ENCODE data around the gene TRIM24. TPM values are rescaled to one million over a fixed set of nuclear protein-coding genes. Genes with fewer than 3 reads are reported as not detected.

Gene TRIM24
- total RNA-seq, 1 donor from 2014 or later = 23.9 TPM

DNA sequence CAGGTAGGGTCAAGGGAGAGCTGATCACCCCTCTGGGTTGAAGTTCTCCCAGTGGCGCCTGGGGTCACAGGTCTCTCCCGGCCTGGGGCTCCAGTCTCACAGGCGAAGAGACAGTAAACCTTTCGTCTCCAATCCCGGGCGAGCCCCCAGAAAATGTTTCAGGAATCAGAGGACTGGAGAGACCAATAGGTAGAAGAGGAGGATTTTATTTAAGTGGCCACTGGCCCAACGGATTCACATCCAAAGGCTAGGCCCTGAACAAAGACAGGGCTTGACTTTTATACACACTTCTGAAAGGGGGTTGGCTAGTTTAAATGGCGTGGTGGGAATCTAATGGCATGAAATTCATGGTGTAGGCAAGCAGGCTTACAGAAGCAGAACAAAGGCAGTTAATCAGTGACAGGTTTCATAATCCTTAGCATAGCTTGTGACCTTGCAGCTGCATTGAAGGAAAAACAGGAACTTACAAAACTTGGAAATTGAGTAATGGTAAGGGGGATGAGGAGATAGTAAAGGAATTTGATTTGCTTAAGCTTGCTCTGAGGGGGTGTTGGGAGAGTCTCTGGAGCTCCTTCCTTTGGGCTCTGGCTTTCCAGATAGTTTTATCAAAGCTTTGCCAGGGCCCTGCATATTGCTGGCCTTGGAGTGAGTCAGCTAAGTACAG, 105.5 kb downstream of the TRIM24 start:
- Histone ChIP-seq H3K36me3 (peaks cover 59% of the 10 kb centered on the region), H3K27ac (no peak overlapping the region)

DNA sequence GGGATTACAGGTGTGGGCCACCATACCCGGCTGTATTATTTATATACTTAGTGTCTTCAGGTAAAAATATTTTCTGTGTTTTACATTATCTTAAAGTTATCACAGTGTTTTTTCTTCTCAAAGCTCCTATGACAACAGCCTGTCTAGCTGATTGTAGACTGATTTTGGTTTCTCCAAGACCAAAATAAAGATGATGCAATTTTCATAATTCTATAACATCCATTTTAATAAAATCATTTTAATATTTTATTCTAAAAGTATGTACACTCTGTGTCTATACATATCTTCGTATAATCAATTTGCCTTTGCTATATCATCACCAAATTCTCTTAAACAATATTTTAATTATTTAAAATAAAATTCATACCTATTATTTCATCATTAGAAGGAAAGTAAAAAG, 108.6 kb downstream of the TRIM24 start:
- TF ChIP-seq, protein P1, sequence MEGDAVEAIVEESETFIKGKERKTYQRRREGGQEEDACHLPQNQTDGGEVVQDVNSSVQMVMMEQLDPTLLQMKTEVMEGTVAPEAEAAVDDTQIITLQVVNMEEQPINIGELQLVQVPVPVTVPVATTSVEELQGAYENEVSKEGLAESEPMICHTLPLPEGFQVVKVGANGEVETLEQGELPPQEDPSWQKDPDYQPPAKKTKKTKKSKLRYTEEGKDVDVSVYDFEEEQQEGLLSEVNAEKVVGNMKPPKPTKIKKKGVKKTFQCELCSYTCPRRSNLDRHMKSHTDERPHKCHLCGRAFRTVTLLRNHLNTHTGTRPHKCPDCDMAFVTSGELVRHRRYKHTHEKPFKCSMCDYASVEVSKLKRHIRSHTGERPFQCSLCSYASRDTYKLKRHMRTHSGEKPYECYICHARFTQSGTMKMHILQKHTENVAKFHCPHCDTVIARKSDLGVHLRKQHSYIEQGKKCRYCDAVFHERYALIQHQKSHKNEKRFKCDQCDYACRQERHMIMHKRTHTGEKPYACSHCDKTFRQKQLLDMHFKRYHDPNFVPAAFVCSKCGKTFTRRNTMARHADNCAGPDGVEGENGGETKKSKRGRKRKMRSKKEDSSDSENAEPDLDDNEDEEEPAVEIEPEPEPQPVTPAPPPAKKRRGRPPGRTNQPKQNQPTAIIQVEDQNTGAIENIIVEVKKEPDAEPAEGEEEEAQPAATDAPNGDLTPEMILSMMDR (IDR thresholded peaks at IDR 0.05) = no peak
- ATAC-seq (no peak), DNase-seq (no peak)
- Histone ChIP-seq H3K4me1 (no peaks in the 10 kb centered on the region), H3K27ac (no peak overlapping the region), H3K27me3 (no peaks in the 10 kb centered on the region), H3K9me3 (peaks cover 15% of the 10 kb centered on the region), H3K36me3 (peaks cover 67% of the 10 kb centered on the region), H3K4me3 (no peak overlapping the region)
- intact Hi-C loops (cut with DNase I) = no loop called here

More for the DNA sequence above, 105.5 kb downstream of the TRIM24 start:
- ATAC-seq (peak; percentile 60), DNase-seq (no peak)
- TF ChIP-seq, protein P1 (IDR thresholded peaks at IDR 0.05) = no peak
- H3K4me3 ChIP-seq = no peak overlapping the region
- H3K27me3 ChIP-seq = no peaks in the 10 kb centered on the region
- no peaks in the 10 kb centered on the region for H3K4me1 ChIP-seq
- peaks cover 15% of the 10 kb centered on the region for H3K9me3 ChIP-seq
- intact Hi-C loops (cut with DNase I) = no loop called here

DNA sequence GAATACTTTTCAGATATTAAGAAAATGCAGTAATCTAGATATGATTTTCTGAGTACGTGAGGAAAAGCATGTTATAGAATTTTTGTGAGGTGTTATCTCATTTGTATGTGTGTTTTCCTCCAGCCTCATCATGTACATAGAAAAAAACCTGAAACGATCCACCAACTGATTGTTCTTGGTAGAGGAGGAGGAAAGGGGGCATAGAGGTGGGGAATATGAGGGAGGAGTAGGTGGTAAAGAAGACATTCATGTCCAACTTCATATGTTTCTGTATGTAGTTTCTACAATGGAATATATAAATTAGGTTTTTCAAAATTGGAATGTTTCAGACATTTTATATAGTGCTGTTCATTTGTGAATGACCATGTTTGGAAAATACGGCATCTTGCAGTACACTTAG, 109.4 kb downstream of the TRIM24 start:
- Histone ChIP-seq H3K4me3 (no peak overlapping the region), H3K27me3 (no peaks in the 10 kb centered on the region), H3K9me3 (peaks cover 15% of the 10 kb centered on the region), H3K36me3 (peaks cover 70% of the 10 kb centered on the region), H3K4me1 (no peaks in the 10 kb centered on the region), H3K27ac (no peak overlapping the region)
- no peak for DNase-seq
- no peak for ATAC-seq
- intact Hi-C loops (cut with DNase I) = no loop called here
- TF ChIP-seq, protein P1 (IDR thresholded peaks at IDR 0.05) = no peak

DNA sequence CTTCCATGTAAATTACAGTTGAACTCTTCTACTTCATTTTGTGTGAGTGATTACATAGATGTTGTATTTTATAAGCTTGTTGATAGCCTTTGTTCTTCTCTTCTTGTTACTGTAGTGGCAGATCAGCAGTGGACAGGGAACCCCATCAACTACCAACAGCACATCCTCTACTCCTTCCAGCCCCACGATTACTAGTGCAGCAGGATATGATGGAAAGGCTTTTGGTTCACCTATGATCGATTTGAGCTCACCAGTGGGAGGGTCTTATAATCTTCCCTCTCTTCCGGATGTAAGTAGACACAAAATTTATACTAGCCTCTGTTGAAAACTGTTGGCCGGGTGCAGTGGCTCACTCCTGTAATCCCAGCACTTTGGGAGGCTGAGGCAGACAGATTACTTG, 110.7 kb downstream of the TRIM24 start:
- Histone ChIP-seq H3K27ac (no peak overlapping the region), H3K36me3 (peaks cover 64% of the 10 kb centered on the region), H3K9me3 (peaks cover 8% of the 10 kb centered on the region), H3K4me3 (no peak overlapping the region), H3K4me1 (no peaks in the 10 kb centered on the region), H3K27me3 (no peaks in the 10 kb centered on the region)
- no peak for ATAC-seq
- TF ChIP-seq, protein P1 (IDR thresholded peaks at IDR 0.05) = no peak
- intact Hi-C loops (cut with DNase I) = no loop called here
- DNase-seq = no peak

DNA sequence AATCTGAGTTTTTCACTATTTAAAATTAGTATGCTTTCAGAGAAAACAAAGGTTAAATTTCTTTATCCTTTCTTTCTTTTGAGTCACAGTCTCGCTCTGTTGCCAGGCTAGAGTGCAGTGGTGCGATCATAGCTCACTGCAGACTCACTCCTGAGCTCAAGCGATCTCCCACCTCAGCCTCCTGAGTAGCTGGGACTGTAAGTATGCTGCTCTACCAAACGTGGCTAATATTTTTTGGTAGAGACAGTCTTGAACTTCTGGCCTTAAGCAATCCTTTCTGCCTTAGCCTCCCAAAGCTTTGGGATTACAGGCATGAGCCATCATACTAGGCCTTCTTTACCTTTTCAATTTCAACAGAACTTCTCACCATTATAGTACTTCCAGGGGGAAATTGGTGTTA, 113.7 kb downstream of the TRIM24 start:
- no peaks in the 10 kb centered on the region for H3K27me3 ChIP-seq
- H3K36me3 ChIP-seq = peaks cover 63% of the 10 kb centered on the region
- TF ChIP-seq, protein P1 (IDR thresholded peaks at IDR 0.05) = no peak
- H3K4me1 ChIP-seq = no peaks in the 10 kb centered on the region
- no peak overlapping the region for H3K27ac ChIP-seq
- intact Hi-C loops (cut with DNase I) = no loop called here
- H3K9me3 ChIP-seq = no peaks in the 10 kb centered on the region
- no peak overlapping the region for H3K4me3 ChIP-seq
- ATAC-seq = no peak
- no peak for DNase-seq
